Prostate gland (tissue), 2 donors: ENCODE measurements around the gene DERL2.

Experiments used
- CTCF ChIP-seq, 4 experiments: fragments of 200-600 bp in 2 of 4; fragments of 450-650 bp in 2 of 4; sonication (generic) in 2 of 4; IDR thresholded peaks; 1 replicate in 3 of 4; 2 replicates in 1 of 4; pipeline ENCODE4 v1.5.1; 2016 to 2019; ENCODE audit warnings: antibody characterized with exemption in 4 of 4, mild to moderate bottlenecking in 2 of 4, moderate library complexity in 2 of 4
- POLR2A ChIP-seq: fragments of 450-650 bp; IDR thresholded peaks from one replicate; pipeline ENCODE4 v1.6.1; 2016; ENCODE audit warnings: antibody characterized with exemption, mild to moderate bottlenecking

DNA sequence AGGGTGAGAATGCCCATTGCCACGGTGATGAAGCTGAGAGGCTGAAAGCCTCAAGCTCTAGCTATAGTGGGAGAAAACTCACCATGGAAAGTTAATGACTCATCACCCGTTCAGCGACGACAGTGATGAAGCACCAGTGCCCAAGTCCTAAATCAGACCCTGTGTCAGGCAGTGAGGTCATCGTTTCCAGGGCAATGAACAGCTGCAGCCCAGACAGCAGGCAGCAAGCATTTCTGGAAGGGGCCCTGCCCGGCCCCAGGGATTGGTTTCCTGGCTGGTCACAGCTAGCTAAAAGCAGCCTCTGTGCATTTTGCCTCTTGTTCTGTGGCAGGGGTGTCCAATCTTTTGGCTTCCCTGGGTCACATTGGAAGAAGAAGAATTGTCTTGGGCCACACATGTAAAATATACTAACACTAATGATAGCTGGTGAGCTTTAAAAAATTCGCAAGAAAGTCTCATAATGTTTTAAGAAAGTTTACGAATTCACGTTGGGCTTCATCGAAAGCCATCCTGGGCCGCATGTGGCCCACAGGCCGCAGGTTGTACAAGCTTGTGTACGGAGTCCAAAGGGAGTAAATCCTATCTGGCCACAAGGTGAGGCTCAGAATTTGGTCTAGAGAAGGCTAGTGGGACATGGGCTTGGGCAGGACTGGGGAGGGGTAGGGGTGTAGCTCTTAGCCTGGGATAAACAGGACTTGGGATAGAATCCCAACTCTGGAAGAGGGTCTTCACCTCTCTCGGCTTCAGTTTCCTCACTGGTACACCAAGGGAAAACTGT is 41.0 kb upstream of the DERL2 start:
- TF ChIP-seq POLR2A (no peak), CTCF (IDR thresholded peaks at IDR 0.05) (no peak)
